NCI-H1105 (cell line): ENCODE measurements around the gene CFD.
"Not testable (repeated sequence)": the region's sequence is repeated elsewhere in the genome, so short reads cannot be mapped to it uniquely, and the experiment has no call there.

ENCODE experiments used
- DNase-seq: peaks from one replicate; lab custom pipeline; 2025; lab: John Stamatoyannopoulos, UW

CFD gene

GRCh38 chr19:871446-872265 lies 12.2 kb downstream of the CFD start:
- no peak for DNase-seq

DNA sequence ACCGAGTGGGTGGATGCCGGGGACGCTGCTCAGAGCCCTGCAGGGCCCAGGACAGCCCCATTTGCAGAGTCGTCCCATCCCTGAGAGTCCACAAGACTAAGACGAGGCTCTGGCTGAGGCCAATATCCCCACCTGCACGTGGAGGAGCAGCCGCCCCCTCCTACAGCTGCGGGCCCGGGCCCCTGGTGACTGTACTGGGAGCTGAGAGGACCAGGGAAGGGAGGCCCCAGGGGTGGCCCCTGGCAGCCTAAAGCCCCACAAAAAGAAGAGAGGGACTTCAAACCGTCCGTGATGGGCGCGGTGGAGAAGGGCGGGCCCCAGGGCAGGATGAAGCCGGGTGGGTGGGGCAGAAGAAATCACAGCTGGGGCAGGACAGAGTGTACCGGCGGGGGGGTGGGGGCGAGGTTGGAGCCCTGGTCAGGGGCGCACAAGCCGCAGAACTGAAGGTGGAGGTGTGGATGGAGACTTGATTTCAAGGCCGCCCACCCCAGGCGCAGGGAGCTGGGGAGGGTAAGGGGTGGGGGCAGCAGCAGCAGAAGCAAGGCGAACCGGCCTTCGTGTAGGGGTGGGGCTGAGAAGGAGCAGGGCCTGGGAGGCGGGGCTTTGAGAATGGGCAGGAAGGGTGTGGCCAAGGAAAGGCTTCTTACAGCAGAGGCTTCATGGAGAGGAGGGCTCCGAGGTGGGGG lies 12.9 kb downstream of the CFD start:
- DNase-seq, result peak; percentile 67

- no peak for DNase-seq
Measured at GRCh38 chr19:873084-873483, 13.6 kb downstream of the CFD start.

GRCh38 chr19:873561-874041 lies 14.1 kb downstream of the CFD start:
- no peak for DNase-seq

GRCh38 chr19:875265-875879 lies 15.9 kb downstream of the CFD start:
- no peak for DNase-seq

DNA sequence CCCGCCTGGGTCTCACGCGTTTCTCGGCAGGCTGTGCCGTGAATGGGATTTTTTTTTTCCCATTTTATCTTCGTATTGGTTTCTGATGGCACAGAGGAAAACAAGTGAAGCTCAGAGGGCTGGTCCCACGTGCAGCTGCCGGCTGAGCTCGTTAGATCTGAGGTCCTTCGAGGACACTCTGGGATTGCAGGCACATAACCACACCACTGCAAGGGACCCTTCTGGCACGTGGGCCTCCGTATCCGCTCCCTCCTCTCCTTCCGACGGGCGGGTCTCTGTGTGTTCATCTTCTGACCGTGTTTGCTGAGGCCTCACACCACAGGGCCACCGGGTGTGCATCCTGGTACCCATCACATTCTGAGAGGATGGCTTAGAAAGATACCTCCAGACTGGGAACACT lies 16.6 kb downstream of the CFD start:
- DNase-seq, result no peak

- DNase-seq, result no peak
Measured at GRCh38 chr19:876780-877314, 17.4 kb downstream of the CFD start.

- not testable (repeated sequence) for DNase-seq
Measured at GRCh38 chr19:877992-878660, 18.7 kb downstream of the CFD start.

DNA sequence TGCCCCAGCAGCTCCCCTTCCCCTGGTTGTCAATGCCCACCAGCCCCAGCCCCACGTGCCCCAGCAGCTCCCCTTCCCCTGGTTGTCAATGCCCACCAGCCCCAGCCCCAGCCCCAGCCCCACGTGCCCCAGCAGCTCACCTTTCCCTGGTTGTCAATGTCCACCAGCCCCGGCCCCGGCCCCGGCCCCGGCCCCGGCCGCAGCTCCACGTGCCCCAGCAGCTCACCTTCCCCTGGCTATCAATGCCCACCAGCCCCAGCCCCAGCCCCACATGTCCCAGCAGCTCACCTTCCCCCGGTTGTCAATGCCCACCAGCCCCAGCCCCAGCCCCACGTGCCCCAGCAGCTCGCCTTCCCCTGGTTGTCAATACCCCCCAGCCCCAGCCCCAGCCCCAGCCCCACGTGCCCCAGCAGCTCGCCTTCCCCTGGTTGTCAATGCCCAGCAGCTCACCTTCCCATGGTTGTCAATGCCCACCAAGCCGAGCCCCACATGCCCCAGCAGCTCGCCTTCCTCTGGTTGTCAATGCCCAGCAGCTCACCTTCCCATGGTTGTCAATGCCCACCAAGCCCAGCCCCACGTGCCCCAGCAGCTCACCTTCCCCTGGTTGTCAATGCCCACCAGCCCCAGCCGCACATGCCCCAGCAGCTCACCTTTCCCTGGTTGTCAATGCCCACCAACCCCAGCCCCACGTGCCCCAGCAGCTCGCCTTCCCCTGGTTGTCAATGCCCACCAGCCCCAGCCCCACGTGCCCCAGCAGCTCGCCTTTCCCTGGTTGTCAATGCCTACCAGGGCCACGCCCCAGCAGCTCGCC lies 19.5 kb downstream of the CFD start:
- DNase-seq, result not testable (repeated sequence)

GRCh38 chr19:879711-880438 lies 20.4 kb downstream of the CFD start:
- no peak for DNase-seq

GRCh38 chr19:881385-882071 lies 22.1 kb downstream of the CFD start:
- no peak for DNase-seq

GRCh38 chr19:882871-883497 lies 23.5 kb downstream of the CFD start:
- DNase-seq, result no peak

GRCh38 chr19:883661-884211 lies 24.3 kb downstream of the CFD start:
- DNase-seq, result no peak

DNA sequence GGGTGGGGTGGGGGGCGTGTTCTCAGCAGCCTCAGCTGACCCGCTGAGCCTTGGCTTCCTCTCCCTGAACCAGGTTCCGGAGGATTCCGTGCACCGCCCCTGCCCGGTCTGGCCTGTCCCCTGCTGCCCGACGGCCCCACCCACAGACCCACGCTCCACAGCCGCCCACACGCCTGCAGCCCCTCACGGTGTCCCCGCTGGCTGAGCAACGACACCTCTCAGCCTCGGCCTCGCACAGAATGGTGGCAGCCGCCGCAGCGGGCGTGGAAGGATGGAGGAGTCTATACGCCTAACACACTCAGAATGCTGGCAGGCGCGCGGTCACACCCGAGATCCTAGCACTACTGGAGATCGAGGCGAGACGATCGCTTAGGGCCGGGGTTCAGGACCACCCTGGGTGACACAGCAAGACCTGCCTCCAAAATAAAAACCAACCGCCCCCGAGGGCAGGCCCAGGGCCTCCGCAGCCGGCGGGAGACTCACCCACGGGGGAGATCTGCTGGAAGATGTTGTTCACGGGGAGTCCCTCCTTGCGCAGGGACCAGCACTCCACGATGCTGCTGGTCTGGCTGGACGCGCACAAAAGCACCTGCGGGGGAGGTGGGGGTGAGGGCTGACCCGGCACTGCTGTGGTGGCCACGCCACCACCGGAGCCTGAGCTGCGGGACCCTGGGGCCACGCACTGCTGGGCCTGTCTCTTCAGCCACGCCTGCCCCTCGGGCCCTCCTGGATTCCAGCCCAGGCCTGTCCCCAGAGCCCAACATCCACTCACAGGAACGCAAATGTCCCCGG lies 25.2 kb downstream of the CFD start:
- DNase-seq, result no peak

- DNase-seq, result no peak
Measured at GRCh38 chr19:885536-886224, 26.2 kb downstream of the CFD start.

GRCh38 chr19:887072-887471 lies 27.6 kb downstream of the CFD start:
- no peak for DNase-seq

- DNase-seq, result no peak
Measured at GRCh38 chr19:887599-887998, 28.1 kb downstream of the CFD start.
